Fibroblast of lung (primary cell): ENCODE results near the gene INTS6. TPM values are rescaled to one million over a fixed set of nuclear protein-coding genes. Genes with fewer than 3 reads are reported as not detected.

ENCODE experiments used
- DNase-seq, 2 donors: peaks; one replicate each; pipeline versions ENCODE4 v3.0.0 to v3.0.0-alpha.2; 2010; ENCODE audit warnings: low read depth in 2 of 2
- H2AFZ ChIP-seq: 2 replicates; pipeline ENCODE4 v1.5.1; 2012; ENCODE audit warnings: low read length, control low read depth, inconsistent platforms
- H3K27ac ChIP-seq: 2 replicates; pipeline ENCODE4 v1.5.1; 2011; ENCODE audit warnings: low read length, control low read depth; ENCODE audit not compliant: insufficient read depth
- H3K27me3 ChIP-seq: 2 replicates; pipeline ENCODE4 v1.5.1; 2011; ENCODE audit warnings: mild to moderate bottlenecking, low read length; ENCODE audit not compliant: control insufficient read depth, insufficient read depth
- H3K36me3 ChIP-seq: 2 replicates; pipeline ENCODE4 v1.5.1; 2011; ENCODE audit warnings: low read length; ENCODE audit not compliant: control insufficient read depth, insufficient read depth
- H3K4me1 ChIP-seq: 2 replicates; pipeline ENCODE4 v1.5.1; 2011; ENCODE audit warnings: low read length; ENCODE audit not compliant: control insufficient read depth, insufficient read depth; ENCODE audit errors: extremely low read depth
- H3K4me2 ChIP-seq: 2 replicates; pipeline ENCODE4 v1.5.1; 2011; ENCODE audit warnings: low read length, control low read depth; ENCODE audit not compliant: insufficient read depth; ENCODE audit errors: extremely low read depth
- H3K4me3 ChIP-seq, 4 experiments: fragments of 200-600 bp in 1 of 4; sonication (generic) in 1 of 4; replicated peaks in 1 of 4; 2 replicates each; pipeline ENCODE4 v1.5.1; 2011 to 2016; ENCODE audit warnings: low read length in 4 of 4, low read depth in 3 of 4, mild to moderate bottlenecking in 3 of 4, control low read depth in 2 of 4, inconsistent platforms in 1 of 4, mixed read lengths in 1 of 4; ENCODE audit not compliant: insufficient read depth in 1 of 4; ENCODE audit errors: control extremely low read depth in 1 of 4
- H3K79me2 ChIP-seq: 2 replicates; pipeline ENCODE4 v1.5.1; 2012; ENCODE audit warnings: mild to moderate bottlenecking, low read length, inconsistent platforms; ENCODE audit not compliant: control insufficient read depth, insufficient read depth
- H3K9ac ChIP-seq: 2 replicates; pipeline ENCODE4 v1.5.1; 2011; ENCODE audit warnings: mild to moderate bottlenecking, low read length, control low read depth; ENCODE audit not compliant: insufficient read depth
- H3K9me3 ChIP-seq: 2 replicates; pipeline ENCODE4 v1.5.1; 2012; ENCODE audit warnings: low read depth, low read length; ENCODE audit not compliant: control insufficient read depth, insufficient read depth
- H4K20me1 ChIP-seq: 2 replicates; pipeline ENCODE4 v1.5.1; 2011; ENCODE audit warnings: low read length; ENCODE audit not compliant: control insufficient read depth, insufficient read depth; ENCODE audit errors: extremely low read depth
- EZH2 ChIP-seq: IDR thresholded peaks from 2 replicates; pipeline ENCODE4 v1.5.1; 2012; ENCODE audit warnings: low read length, control low read depth, mild to moderate bottlenecking; ENCODE audit errors: missing control alignments
- polyA plus RNA-seq, 2 donors: library from polyadenylated mRNA; depleted of rRNA in 1 of 2; stranded (reverse) in 1 of 2; unstranded in 1 of 2; fragments of >200 nt; gene quantifications; 2 replicates each; pipeline ENCODE4 v1.2.1, GENCODE V29; 2011 to 2012; ENCODE audit warnings: missing spikeins in 1 of 2
- total RNA-seq: library from RNA; depleted of rRNA; stranded (reverse); fragments of >200 nt; gene quantifications from 2 replicates; pipeline ENCODE4 v1.2.1, GENCODE V29; 2014
- TF ChIP-seq, protein P1 (sequence below), 2 donors: IDR thresholded peaks in 1 of 2; conservative IDR thresholded peaks in 1 of 2; 1 replicate in 1 of 2; 2 replicates in 1 of 2; pipeline ENCODE4 v1.5.1; 2011 to 2012; ENCODE audit warnings: low read length in 2 of 2, control low read depth in 1 of 2, inconsistent platforms in 1 of 2, low read depth in 1 of 2, mild to moderate bottlenecking in 1 of 2

Gene INTS6
- total and polyA plus RNA-seq, 2 donors (not counting 1 experiment from before 2014, with no cell fraction given): 29.3 to 66.7 TPM

DNA sequence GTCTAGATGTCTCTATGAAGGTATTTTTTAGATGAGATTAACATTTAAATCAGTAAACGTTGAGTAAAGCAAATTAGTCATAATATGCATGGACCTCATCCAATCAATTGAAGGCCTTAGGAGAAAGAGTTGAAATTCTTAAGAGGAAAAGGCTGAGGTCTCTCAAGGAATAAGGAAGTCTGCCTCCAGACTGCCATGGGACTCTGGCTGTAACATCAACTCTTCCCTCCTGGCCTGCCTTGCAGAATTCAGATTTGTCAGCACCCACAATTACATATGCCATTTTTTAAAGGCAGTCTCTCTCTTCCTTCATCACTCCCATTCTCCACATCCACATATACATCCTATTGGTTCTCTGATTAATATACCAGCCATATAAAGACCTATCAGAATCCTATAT is 28.8 kb upstream of the INTS6 start:
- H3K4me3 ChIP-seq: no peak overlapping the region
- no peaks in the 10 kb centered on the region for H3K9me3 ChIP-seq
- H2AFZ ChIP-seq: no peak overlapping the region
- no peaks in the 10 kb centered on the region for H4K20me1 ChIP-seq
- no peak overlapping the region for H3K27ac ChIP-seq
- H3K27me3 ChIP-seq: no peaks in the 10 kb centered on the region
- DNase-seq: no peak
- H3K36me3 ChIP-seq: no peaks in the 10 kb centered on the region
- TF ChIP-seq EZH2: no peak
- H3K9ac ChIP-seq: no peak overlapping the region
- H3K4me1 ChIP-seq: peaks cover 10% of the 10 kb centered on the region
- no peaks in the 10 kb centered on the region for H3K79me2 ChIP-seq
- no peak overlapping the region for H3K4me2 ChIP-seq

DNA sequence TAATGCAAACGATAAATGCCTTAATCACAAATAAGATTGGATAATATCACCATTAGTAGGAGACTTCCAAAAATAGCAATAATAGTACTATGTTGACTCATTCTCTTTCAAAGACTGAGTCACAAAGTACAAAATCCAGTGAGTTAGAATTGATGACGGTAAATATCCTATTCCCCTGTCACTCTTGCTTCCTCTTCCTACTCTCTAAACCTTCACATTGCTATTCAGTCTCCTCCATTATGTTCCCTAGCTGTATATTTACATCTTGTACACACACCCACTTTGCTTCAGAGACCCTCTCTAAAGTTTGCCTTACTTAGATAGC is 26.3 kb upstream of the INTS6 start:
- Histone ChIP-seq H3K4me2 (peak overlapping the region; percentile 79), H3K9ac (no peak overlapping the region), H2AFZ (peak overlapping the region; percentile 68), H3K36me3 (no peaks in the 10 kb centered on the region), H3K9me3 (no peaks in the 10 kb centered on the region), H4K20me1 (no peaks in the 10 kb centered on the region), H3K27ac (peak overlapping the region; percentile 34), H3K4me3 (no peak overlapping the region), H3K4me1 (peaks cover 16% of the 10 kb centered on the region), H3K27me3 (no peaks in the 10 kb centered on the region), H3K79me2 (no peaks in the 10 kb centered on the region)
- TF ChIP-seq, protein P1, sequence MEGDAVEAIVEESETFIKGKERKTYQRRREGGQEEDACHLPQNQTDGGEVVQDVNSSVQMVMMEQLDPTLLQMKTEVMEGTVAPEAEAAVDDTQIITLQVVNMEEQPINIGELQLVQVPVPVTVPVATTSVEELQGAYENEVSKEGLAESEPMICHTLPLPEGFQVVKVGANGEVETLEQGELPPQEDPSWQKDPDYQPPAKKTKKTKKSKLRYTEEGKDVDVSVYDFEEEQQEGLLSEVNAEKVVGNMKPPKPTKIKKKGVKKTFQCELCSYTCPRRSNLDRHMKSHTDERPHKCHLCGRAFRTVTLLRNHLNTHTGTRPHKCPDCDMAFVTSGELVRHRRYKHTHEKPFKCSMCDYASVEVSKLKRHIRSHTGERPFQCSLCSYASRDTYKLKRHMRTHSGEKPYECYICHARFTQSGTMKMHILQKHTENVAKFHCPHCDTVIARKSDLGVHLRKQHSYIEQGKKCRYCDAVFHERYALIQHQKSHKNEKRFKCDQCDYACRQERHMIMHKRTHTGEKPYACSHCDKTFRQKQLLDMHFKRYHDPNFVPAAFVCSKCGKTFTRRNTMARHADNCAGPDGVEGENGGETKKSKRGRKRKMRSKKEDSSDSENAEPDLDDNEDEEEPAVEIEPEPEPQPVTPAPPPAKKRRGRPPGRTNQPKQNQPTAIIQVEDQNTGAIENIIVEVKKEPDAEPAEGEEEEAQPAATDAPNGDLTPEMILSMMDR (conservative IDR thresholded peaks at IDR 0.05 in 1 of 2, IDR thresholded peaks at IDR 0.05 in 1 of 2; ENCODE audit: low read depth in 1 of 2, low read length in 2 of 2): no peak
- TF ChIP-seq EZH2: no peak
- peak; percentile 42 to 76 for DNase-seq

DNA sequence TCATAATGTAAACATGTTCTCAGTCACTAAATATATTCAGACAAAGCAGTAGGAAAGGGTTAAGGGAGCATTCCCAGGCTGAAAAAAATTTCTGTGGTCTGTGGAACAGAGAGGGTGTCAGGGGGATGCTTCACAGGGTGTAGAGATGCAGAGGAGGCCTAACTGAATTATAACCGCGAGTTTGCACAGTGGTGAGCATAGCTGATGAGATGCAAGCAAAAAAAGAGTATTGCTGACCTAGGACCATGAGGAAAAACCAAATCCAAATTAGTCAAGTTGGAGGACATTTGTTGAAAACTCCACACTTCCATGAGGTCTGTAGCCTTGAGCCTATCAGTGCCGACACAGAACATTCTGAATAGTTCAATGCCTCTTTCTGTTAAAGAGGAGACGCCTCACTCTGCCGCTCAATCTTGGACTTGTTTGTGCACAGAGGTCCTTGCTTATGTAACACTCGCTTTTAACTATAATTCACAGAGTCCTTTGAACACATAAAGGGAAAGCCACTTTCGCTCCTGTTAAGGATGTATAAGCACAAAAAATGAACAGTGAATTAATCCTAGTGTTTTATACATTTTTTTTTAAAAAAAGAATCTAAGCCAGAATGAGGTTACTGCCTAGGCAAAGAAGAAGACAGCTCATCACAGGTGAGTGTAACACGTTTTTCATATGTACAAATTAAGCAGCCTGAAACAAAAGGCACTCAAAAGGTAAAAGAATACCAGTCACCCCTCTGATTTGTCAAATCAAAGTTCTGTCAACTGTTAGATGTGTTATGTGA is 25.8 kb upstream of the INTS6 start:
- TF ChIP-seq EZH2: no peak
- TF ChIP-seq, protein P1 (conservative IDR thresholded peaks at IDR 0.05 in 1 of 2, IDR thresholded peaks at IDR 0.05 in 1 of 2; ENCODE audit: low read depth in 1 of 2, low read length in 2 of 2): no peak
- H3K27ac ChIP-seq: no peak overlapping the region
- H3K36me3 ChIP-seq: no peaks in the 10 kb centered on the region
- H4K20me1 ChIP-seq: no peaks in the 10 kb centered on the region
- H3K4me2 ChIP-seq: peak overlapping the region; percentile 79
- H3K4me3 ChIP-seq: no peak overlapping the region
- H2AFZ ChIP-seq: peak overlapping the region; percentile 25
- H3K4me1 ChIP-seq: peaks cover 16% of the 10 kb centered on the region
- no peaks in the 10 kb centered on the region for H3K27me3 ChIP-seq
- DNase-seq: no peak
- no peaks in the 10 kb centered on the region for H3K79me2 ChIP-seq
- H3K9ac ChIP-seq: no peak overlapping the region
- H3K9me3 ChIP-seq: no peaks in the 10 kb centered on the region
